ENCODE data around the gene CDS1.
"Not testable (repeated sequence)": the region's sequence is repeated elsewhere in the genome, so short reads cannot be mapped to it uniquely, and the experiment has no call there.

Gene CDS1

DNA sequence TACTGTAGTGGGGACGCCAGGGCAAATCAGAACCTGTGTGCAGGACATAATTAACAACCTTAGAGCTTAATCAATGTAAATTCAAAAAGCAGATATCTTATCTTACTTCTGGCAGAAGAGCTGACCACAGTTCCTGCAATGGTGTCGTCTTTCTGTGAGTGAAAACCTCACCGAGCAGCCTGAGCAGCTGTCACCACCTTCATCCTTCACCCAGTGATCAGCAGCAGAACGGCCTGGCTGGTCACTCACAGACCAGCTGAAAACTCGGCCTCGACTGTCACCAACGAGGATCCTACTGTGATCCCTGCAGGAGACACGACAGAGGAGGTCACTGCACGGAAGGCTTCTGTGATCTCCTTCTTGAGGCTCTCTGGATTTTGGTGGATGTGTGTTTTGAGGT, 94.2 kb downstream of the CDS1 start:
- DNase-seq: no peak

DNA sequence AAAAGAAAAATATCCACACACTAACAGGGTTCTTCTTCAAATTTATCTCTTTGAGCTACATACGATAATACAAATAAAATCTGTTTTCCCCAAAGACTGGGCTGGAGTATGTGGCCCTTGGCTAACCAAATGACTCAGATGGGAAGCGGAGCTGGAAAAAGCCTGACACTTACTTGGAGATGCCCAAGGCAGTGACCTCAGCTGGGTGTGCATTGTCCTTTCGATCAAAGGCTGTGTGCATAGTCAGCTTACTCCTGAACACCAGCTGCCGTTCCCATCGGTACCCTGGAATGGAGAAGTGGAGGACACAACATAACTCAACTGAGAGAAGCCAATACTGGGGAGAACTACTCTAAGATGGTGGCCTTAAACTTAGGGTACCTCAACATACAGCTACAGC, 95.1 kb downstream of the CDS1 start:
- DNase-seq: no peak

DNA sequence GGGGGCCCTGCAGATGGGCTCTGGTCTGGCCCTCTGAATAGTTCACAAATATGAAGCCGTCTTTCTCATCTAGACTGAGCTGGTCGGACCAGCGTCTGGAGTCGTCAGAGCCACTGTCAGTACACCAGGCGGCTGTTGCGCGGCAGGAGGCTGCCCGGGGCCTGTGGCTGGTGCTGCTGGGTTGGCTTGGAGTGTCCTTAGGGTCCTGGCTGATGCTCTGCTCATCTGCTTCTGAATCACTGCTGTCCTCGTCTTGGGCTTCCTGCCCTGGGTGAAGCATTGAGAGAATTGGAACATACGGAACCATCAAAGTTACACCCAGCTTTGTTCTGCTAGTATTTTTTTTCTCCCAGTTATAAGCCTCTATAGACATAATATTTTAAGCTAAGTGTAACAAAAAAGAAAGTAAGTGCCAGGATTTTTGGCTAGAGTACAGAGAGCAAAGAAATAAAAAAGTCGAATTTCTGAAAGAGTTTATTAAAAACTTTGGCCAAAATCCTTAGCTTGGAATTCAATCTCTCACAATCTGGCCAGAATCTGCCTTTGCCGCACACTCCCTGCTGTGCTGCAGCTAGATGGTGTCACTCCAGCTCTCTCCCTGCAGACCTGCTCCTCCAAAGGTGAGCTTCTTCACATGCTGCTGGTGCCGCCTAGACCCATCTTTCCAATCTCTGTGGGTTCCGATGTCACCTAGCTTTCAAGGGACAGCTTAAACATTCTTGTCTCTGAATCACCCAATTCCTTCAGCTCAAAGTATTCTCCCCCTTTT, 96.2 kb downstream of the CDS1 start:
- no peak for DNase-seq

DNA sequence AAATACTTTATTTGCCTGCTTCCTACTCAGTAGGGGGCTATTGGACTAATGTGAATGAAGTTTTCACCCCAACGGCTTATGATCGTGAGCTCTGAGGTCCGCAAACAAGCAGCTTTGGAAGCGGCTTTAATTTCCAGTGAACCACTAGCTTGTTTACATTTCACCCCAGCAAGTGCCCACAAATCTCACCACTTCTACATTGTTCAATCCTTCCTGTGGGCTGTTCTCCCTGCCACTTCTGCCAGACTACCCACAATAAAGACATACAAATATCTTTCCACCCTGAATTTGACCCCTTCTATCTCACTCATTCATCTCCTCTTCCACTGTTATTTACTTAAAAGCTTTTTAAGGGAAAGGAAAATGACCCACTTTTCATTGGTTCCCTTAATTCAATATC, 98.0 kb downstream of the CDS1 start:
- DNase-seq: no peak

DNA sequence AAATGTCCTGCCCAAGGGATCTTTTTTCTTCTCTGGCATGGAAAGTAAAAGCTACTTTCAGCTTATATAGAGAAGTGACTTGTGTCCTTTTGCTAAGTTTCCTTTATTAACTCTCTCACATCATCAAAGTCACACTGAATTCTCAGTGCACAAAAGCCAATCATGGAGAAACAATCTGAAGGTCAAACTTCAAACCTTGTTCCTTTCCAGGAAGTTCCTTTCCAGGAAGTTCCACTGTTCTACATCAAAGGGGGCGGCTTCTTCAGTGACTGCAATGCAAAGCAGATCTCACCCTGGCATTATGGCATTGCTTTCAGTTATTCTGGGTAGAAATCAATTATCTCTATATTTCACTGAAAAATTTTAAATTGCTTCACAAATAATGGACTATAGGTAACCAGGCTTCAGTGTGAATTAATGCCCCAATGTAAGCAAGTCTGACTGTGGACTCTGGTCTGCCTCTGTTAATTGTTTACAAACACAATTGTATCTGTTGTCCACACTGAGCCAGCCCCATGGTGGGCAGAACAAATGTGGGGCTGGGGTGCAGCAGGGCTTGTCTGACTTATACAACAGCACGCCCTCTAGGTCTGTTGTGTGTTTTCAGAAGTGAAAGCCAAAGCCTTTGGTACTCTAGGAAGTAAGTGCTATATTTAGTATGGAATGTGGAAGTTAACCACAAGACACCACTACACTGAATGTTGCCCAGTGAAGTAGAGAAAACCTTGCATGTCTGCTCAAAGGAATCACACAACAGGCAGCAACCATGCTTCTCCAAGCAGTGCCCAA, 98.8 kb downstream of the CDS1 start:
- DNase-seq: no peak

DNA sequence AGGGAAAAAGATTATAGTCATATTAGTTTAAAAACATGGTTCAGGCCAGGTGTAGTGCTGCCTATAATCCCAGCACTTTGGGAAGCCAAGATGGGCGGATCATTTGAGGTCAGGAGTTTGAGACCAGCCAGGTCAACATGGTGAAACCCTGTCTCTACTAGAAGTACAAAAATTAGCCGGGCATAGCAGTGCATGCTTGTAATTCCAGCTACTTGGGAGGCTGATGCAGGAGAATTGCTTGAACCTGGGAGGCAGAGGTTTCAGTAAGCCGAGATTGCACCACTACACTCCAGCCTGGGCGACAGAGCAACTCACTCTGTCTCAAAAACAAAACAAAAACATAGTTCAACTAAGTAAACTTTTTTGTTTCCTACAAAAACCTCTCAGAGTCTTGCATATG, 99.7 kb downstream of the CDS1 start:
- not testable (repeated sequence) for DNase-seq

DNA sequence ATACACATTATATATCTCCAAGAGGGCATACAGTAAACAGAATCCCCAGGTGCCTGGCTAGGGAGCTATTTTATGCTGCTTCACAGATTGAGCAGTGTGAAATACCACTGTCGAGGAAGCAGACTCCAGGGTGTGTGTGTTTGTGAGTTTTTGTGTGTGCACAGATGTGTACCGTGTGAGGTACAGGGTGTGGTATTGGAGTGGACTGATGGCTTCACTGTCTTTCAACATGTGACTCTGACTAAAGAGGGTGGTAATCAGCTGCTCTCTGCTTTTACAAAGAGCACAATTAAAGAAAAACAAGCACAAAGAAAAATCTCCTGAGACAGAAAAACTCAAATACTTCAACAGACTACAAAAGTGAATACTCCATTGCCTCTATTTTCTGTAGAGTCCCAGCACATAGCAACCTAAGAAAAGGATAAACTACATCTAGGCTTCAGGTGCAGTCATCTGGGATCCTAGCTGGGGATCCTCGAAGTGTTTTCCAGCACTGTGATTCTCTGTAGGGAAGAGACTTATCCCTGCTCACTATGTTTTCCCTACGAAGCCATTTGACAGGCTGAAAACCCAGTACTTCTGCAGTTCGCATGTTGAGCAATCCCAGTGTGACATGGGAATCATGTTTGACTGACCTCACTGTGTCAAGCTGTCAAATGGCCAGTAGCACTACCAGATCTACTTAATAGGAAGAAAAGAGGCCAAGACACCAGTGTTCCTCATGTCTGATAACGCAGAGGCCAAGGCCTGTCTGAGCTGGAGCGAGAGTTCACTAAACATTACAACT, 100.3 kb downstream of the CDS1 start:
- DNase-seq: no peak

DNA sequence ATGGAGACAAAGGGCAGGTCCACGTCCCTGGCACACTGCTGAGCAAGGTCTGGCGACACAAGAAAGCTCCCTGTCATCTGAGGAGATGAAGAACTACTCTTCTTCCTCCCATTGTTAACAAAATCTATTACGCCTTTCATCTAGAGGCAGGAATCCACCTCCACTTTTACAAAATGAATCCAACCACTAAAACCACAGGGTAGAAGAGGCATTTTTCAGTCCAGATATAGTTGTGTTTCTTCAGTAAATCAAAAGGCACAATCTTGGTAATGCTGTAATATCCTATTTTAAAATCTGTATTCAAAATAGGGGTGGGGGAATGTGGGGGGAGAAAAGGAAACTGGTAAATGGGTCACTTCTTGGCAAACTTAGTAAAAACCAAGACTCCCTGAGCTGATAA, 101.4 kb downstream of the CDS1 start:
- DNase-seq: no peak

DNA sequence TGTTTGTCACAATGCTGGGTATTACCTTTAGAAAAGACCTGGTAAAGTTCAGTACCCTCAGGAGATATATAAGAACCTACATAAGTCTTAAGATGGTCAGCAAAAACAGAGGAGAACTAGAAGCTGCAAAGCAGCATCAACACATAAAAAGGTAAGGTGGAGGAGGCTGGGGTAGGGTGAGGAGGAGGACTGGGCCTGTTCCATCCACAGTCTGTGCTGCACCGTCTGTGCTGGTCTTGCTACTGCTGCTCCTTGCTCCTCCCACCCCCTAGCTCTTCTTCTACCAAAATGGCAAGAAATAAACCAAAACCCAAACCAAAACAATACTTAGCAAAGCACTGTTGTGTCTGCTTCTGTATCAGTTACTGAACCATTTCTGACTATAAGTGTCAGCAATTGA, 102.2 kb downstream of the CDS1 start:
- DNase-seq: no peak

DNA sequence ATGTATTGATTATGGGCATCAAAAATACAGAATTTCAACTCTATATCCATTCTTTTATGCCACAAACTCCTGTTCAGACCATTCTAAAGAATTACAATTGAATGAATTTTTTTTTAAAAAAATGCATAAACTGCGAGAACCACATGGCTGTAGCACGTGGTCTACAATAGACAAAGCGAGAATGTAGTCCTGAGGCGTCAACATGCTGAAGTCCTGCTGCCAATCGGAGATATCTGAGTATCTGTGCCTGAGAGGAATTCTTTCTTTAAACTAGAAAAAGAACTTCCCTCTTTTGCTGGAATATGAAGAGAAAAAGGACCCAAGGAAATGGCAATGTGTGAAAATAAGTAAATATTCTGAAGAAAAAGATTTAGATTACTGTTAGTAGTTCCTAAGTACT, 105.7 kb downstream of the CDS1 start:
- DNase-seq: no peak

DNA sequence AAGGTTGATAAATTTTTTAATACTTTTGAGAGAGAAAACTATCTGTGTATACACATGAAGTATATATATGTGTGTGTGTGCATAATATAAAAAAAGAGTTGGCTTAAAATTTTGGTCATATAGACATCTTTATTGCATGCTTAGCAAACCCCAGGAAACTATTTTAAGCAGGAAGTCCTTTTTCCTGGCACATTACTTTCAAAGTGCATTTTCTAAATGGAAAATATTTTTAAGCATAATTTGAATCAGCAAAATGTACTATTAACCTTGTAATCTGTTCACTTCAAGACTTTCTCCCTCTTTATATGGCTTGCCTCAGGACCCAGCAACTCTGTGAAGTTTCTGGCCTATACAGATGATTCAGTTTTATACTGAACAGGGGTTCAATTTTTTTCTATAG, 106.3 kb downstream of the CDS1 start:
- no peak for DNase-seq

DNA sequence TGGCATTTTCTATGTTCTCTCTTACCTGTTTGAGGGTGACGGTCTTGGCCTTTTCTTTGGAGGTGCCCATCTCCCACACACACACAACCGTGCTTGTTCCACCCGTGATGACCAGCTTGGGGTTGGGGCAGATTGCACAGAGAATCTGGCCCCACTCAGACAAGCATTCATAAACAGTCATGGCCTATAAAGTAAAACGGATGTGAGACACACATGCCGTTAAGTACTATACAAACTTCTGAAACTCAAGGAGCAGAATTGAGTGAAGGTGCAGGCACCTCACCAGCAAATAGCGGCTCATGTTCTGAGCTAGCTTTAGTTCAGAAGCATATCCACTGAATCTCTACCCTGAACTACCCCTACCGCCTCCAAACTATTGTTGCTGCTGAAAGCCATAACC, 107.6 kb downstream of the CDS1 start:
- no peak for DNase-seq

DNA sequence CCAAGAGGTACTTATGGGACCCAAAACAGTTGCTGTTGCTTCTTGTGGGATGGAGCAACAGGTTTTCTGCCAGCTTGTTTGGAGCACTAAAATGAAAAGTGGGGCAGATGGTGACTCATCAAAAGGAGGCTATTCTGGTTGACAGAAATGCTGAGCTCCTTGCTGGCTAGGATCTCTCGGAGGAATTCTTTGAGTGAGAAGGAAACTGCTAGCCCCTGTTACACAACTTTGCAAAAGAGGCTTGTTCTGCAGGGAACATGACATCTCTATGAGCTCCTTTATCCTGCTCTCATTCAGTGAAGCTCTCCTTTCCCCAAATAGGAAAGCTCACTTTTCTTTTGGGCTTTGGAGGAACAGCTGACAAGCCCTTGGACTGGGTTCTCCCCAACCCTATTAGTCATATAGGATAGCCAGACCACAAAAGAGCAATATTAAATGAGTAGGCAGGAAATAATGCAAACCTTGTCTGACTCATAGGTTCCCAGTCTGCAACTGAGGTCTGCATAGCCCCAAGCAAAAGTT, 108.3 kb downstream of the CDS1 start:
- DNase-seq: no peak

DNA sequence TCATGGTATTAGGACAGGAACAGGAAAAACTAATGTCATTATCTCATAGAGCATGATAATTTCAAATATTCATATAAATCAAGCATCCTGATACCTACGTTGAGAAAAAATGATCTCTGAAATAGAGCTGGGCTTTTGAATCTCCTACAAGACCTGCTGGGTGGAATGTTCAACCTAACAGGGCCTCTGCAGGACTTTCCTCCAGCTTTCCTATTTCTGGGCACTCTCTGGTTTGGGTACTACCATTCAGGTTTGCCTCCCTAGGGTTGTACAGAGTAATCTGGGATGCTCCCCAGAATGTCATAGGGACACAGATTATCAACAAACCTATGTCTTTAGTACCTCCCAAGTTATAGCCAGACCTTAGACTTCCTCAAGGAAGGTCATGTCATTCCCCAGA, 108.9 kb downstream of the CDS1 start:
- DNase-seq: no peak

DNA sequence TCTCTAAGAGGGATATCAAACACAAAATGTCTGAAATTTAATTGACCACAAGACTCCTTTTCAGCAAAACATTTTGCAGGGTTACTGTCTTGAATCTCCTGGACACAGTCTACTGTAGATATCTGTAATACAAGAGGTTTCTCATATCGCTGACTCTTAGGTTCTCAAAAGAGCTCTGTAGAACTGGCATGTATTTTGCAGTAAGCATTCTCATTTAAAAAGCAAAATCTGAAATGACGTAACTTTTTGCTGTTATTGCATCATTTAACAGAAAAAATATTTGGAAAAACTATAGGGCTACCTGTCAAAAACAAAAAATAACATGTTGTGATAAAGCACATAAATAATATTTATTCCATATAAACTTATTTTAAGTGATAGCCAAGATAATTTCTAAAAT, 114.2 kb downstream of the CDS1 start:
- no peak for DNase-seq

DNA sequence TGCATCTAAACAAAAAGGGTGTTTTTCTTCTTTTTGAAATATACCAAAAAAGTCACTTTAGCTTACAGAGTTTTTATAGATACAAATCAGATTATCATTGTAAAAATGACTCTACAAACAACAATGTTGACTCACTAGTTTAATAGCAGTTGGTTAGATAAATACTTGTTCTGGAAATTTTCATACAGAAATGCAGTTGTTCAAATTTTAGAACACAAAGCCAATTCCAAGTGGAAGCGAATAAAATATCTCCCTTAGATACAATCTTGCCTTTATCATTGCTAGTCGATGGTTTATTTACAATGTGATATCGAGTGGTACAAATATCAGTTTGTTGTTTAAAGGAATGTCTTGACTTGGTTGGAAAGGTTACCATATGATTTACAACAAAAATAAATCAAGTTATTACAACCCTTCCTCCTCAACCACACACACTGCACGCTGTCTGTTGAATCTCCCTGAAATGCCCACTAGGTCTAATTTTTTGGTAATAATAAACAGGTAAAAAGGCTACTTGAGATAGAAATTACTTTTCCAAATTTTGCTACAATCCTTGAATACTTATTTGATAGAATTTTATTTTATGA, 114.8 kb downstream of the CDS1 start:
- DNase-seq: no peak

DNA sequence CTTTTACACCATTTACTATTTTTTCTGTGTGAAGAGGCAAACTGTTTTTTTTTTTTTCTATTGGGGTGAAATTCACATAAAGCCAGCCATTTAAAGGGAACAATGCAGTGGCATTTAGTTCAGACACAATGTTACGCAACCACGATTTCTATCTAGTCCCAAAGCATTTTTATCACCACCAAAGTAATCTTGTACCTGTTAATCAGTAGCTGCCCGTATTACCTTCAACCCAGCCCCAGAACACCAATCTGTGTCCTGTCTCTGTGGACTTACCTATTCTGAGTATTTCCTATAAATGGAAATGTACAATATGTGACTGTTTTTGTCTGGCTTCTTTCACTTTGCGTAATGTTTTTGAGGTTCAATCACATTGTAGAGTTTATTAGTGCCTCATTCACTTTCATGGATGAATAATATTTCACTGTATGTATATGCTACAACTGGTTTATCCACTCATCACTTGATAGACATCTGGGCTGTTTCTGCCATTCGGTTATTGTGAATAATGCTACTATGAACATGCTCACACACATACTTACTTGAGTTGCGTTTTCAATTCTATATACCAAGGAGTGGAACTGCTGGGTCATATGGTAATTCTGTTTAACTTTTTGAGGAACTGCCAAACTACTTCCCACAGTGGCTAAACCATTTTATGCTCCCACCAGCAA, 116.2 kb downstream of the CDS1 start:
- DNase-seq: no peak
